G401 (cell line): Measurements from ENCODE around the gene MPO. TPM values are rescaled to one million over a fixed set of nuclear protein-coding genes. Genes with fewer than 3 reads are reported as not detected.
A peak's percentile ranks its signal among the peaks of the same experiment; 100 is the strongest.

Experiments used
- DNase-seq: peaks from one replicate; pipeline ENCODE4 v3.0.0-alpha.2; 2015; ENCODE audit warnings: low spot score
- in situ Hi-C: cut with HindIII; loops from 2 replicates; pipeline ENCODE4 v1.10.0; 2016; ENCODE audit warnings: low sequenced_read_pairs, mixed read lengths
- total RNA-seq: library from RNA; depleted of rRNA; stranded (reverse); fragments of >200 nt; shearing (Covaris generic); gene quantifications from 2 replicates; pipeline ENCODE4 v1.2.3, GENCODE V29; 2014

MPO gene
- total RNA-seq, 1 experiment from 2014 or later, result not detected

DNA sequence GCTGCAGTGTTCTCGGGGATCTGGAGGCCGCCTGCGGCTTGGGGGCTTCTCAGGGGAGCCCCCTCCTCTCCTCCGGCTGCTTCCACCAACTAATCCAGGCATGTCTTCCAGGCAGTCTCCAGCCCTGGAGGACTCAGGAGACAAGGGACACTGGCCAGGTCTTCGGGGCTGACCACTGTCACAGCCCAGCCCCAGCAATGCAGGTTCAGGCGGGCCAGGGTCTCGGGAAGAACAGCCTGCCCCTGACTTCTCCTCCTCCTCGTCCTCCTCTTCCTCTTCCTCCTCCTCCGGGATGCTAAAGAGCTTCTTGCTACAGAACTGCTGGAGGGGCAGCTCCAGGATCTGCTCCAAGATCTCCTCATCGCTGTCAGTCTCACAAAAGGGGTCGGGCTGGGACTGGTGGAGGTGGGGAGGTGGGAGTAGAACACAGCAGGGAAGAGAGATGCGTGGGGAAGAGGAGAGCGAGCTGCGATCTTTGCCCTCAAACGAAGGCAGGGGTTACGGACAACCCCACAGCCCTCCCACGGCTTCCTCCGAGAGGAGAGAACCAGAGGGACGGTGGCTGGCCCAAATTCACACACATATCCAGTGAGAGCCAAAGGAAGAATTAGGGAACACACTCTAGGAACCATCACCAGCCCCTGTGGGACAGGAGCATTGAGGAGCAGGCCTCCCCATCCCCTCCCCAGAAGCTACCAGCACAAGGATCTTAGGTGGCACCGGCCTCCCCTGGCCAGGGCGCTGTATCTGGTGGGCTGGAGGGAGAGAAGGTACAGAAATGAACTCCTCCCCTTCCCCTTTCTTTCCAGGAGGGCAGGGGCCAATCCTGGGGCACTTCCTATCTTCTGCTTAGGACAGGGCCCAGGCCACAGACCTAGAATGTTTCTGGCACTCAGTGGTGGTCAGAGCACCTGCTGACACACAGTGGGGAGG lies 28.5 kb upstream of the MPO start:
- in situ Hi-C loops, result no loop called here
- DNase-seq, result no peak

GRCh38 chr17:58308173-58308984 lies 27.6 kb upstream of the MPO start:
- DNase-seq, result no peak
- in situ Hi-C loops, result no loop called here

DNA sequence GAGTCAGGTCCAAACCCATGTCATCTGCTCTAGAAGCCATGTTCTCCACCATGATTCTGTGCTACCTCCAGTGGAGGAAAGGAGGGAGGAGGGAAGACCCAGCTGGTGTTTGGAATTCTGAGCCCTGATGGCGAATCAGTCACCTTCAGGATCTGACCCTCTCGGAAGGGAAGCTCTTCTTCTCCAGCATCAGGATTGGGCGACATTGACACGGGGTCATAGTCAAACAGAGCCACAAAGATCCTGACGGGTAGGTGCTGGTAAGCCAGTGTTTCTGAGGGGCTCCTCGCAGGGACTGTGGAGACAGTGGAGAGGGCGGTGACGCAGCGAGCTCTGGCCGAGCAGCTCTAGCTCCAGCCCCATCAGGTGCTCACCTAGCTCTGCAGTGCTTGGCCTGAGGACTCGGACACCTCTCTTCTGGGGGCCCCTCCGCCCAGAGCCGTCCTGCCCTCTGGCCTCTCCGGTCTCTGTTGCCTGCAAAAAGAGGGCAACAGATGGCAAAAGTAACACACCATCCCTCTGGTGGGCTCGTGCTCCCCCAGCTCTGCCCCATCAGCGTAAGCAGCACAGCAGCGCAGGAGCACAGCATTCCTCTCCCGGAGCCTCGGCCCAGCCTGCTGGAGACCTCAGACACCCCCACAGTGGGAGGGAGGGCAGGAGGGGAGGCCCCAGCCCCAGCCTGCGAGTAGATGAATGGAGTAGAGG lies 26.9 kb upstream of the MPO start:
- no peak for DNase-seq
- in situ Hi-C loops, result no loop called here

DNA sequence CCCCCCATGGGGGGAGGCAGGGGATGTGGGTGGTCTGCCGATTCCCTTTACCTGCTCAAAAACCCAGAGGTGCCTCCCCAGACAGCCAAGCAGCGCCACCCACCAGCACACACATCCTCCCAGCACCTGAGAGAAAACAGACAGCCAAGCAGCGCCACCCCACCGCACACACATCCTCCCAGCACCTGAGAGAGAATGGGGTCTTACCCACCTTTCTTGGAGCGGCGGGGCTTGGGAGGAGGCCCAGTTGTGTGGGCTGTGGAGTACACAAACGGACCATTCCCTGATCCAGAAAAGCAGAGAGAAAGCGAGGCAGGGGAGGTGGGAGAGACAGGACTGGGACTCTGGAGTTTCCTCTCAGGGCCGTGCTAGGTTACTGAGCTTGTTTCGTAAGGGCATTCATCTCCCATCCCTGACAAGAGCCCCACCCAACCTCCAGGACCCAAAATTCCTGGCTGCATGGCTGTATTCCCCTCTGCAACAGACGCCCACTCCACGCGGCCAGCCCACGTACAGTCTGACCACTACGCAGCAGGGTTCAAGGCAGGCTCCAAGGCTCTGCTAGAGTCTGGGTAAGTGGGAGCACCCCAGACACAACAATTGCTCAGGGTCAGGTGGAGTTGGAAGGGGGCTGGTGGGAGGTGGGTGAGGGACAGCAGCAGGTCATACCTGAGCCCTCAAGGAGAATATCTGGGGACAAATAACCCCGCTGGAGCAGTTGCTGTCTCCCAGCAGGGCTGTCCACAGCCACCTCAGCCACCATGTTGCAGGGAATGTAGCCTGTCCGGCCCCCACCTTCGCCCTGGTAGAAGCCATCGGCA lies 25.6 kb upstream of the MPO start:
- in situ Hi-C loops, result no loop called here
- DNase-seq, result no peak

GRCh38 chr17:58305626-58306025 lies 24.9 kb upstream of the MPO start:
- DNase-seq, result no peak
- in situ Hi-C loops, result no loop called here

- DNase-seq, result no peak
- in situ Hi-C loops, result no loop called here
These were observed 24.2 kb upstream of the MPO start for GRCh38 chr17:58304750-58305486.

DNA sequence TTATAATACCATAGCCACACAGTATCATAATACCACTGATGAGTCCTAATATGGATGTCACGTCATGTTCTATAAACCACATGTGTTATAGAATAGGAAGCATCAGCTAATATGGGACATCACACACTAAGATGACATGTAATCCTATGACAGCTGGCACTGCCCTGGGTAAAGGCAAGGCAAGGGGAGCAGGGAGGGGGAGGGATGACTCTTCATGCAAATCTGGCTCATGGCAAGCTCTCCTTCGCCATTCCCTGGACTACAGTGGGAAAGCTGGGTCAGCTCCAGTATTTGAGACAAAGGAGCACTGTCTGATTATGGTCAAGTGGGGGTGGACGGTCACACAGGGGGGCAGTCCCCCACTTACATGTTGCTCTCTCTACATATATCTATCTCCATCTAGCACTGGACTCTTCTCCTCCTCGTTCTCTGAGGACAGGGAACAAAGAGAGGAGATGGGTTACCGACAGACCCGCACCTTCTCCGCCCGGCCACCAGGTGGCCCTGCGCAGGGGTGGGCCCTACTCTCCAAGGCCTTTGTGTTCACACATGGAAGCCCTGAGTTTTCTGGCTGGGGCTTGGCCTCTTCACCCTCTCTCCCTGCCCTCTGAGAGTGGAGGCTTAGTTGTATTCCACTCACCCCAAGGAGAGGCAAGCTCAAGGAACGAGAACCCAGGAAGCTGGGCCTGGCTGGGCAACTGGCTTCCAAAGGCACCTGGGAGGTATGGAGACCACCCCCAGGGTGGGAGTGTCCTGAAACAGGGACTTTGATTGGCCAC lies 23.4 kb upstream of the MPO start:
- in situ Hi-C loops, result no loop called here

GRCh38 chr17:58302919-58303585 lies 22.3 kb upstream of the MPO start:
- in situ Hi-C loops, result no loop called here
- no peak for DNase-seq

More for the DNA sequence above, 23.4 kb upstream of the MPO start:
- DNase-seq, result peak; percentile 36

DNA sequence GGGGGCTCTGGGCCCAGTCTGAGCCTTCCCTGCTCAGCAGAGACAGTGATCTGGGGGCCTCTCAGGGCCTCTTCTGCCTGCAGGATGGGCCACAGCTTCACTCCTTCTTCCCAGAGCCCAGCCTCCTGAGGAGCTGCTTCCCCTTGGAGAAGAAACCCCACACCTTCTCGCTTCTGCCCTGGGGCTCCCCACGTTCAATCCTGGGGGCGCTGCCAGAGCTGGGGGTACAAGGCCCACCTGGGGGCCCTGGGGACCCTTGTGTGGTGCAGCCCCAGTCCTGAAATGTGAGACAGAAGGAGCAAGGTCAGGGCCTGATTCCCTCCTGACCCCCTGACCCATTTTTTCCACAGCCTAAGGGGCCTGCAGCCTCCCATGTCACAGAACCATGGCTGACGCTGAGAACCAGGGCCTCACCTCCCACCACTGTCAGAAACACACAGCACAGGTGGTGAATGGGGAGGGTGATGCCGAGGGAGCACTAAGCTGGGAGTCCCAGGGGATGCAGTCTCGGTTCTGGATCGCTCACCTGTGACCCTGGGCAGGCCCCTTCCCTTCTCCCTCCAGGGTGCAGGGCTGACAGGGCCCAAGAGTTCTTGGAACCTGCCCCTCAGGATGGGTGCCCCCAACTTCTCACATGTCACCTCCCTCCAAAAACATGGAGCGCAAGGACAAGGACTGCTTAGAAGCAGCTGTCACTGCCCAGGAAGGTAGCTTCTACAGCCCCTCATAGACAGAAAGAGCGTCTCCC lies 21.6 kb upstream of the MPO start:
- in situ Hi-C loops, result no loop called here
- no peak for DNase-seq

- in situ Hi-C loops, result no loop called here
- DNase-seq, result no peak
These were observed 20.9 kb upstream of the MPO start for GRCh38 chr17:58301504-58302150.

- in situ Hi-C loops, result no loop called here
- no peak for DNase-seq
These were observed 19.6 kb upstream of the MPO start for GRCh38 chr17:58300336-58300735.

DNA sequence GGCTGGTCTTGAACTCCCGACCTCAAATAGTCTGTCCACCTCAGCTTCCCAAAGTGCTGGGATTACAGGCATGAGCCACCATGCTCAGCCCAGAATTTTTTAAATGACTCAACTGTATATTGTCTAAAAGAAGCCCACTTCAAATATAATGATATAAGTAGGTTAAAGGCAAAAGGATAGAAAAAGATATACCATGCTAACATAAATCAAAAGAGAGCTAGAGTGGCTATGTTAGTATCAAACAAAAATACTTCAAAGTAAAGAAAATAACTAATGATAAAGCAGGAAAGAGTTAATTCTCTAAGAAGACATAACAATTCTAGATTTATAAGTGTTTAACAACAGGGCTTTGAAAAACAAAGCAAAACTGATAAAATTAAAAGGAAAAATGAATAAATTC lies 13.3 kb upstream of the MPO start:
- in situ Hi-C loops, result no loop called here
- DNase-seq, result no peak

DNA sequence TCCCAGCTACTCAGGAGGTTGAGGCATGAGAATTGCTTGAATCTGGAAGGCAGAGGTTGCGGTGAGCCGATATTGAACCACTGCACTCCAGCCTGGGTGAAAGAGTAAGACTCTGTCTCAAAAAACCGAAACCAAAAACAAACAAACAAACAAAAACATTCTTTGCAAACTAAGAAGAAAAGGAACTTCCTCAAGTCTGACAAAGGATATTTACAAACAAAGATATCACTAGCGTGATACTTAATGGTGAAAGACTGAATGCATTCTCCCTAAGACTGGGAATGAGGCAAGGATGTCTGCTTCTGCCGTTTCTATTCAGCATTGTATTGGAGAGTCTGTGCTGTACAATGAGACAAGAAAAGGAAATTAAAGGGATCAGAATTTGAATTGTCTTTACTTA lies 10.5 kb upstream of the MPO start:
- in situ Hi-C loops, result no loop called here
- no peak for DNase-seq

GRCh38 chr17:58289869-58290268 lies 9.1 kb upstream of the MPO start:
- DNase-seq, result no peak
- in situ Hi-C loops, result no loop called here

DNA sequence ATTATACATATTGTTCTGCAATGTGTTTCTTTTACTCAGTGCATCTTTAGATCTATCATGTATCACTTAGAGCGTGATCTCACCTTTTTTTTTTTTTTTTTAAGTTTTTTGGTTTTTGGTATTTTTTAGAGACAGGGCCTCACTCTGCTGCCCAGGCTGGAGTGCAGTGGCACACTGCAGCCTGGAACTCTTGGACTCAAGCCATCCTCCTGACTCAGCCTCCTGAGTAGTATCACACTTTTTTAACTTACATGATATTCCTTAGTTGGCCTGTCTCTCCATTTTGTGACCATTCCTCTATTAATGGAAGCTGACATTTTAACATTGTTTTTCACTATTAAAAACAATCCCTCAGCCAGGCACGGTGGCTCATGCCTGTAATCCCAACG lies 4.7 kb upstream of the MPO start:
- in situ Hi-C loops, result no loop called here

More for the DNA sequence above, 4.7 kb upstream of the MPO start:
- no peak for DNase-seq
